Stimulated activated CD4-positive, alpha-beta T cell treated with anti-CD3 and anti-CD28 coated beads, Interleukin-1b, Interleukin-23, amount 100 ng/mL, for 48 hours (primary cell): ENCODE data around the gene MRPL1.
A peak's percentile ranks its signal among the peaks of the same experiment; 100 is the strongest.
"Not testable (repeated sequence)": the region's sequence is repeated elsewhere in the genome, so short reads cannot be mapped to it uniquely, and the experiment has no call there.

ENCODE experiments used
- DNase-seq: peaks from one replicate; pipeline ENCODE4 v3.0.0-alpha.2; 2020

The MRPL1 gene

DNA sequence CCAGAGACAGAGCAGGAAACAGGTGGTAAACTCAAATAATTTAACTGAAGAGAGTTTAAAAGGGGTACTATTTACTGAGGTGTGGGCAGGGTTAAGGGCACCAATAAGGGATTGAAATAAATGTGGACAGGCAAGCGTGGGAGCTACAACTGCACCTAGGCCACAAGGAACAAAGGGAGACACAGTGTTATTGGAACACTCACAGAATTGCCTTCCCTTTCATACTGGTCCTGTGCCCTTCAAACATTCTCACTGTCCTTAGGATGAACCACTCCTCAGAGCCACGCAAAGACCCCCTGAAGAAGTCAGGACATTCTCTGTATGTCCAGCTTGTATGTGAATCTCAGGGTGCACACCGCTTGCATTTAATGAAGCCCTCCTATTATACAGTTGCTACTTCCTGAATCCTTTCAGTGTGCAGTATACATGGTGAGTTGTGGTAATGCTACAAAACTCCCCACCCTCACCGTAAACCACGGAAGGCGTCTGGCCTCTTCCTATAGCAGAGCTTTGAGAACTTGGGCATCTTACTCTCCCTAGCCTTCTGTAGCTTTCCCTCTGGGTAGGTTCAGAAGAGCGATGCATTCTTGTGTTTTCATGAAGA is 9.6 kb upstream of the MRPL1 start:
- DNase-seq, result peak; percentile 61

DNA sequence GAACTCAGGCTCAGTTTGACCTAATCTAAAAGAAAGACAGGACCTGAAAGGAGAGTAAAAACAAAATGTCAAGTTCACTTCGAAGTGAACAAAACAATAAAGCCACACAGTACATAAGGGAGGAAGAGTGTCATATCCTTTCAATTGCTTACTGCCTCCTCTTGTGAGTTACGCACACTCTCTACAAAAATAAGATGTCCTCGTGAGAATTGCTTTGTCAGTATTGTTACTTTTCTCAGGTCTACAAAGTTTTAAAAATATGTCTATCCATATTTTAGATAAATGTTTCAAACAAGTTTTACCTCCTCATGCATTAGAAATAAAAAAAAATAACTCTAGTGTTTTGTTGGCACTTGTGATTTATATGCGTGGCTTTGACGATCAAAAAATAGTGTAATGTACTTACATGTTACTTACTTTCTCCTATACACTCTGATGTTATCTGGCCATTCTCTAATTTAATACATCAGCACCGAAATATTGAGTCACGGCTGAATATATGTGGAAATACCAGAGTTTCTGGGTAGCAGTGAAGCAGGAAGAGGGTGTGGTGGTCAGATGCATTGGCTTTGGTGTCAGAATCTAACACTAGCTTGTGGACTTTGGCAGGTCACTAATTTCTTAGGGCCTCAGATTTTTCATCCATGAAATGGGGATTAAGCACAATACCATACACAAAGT is 8.1 kb upstream of the MRPL1 start:
- DNase-seq, result no peak

DNA sequence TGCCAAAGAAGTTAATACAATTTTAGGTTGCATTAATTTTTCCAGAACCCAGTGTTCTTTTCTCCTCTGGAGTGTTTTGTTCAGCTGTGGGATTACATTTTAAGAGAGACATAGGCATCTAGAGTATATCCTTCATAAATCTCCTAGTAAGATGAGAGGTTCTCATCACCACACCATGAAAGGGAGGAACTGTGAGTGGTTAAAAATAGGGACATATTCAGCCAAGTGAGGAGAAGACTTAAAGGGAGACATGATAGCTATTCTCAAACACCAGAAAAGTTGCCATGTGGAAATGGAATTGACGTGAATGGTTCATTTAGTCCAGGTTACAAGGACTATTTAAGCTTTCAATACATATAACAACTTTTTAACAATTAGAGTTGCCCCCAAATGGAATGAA is 6.5 kb upstream of the MRPL1 start:
- DNase-seq, result no peak

DNA sequence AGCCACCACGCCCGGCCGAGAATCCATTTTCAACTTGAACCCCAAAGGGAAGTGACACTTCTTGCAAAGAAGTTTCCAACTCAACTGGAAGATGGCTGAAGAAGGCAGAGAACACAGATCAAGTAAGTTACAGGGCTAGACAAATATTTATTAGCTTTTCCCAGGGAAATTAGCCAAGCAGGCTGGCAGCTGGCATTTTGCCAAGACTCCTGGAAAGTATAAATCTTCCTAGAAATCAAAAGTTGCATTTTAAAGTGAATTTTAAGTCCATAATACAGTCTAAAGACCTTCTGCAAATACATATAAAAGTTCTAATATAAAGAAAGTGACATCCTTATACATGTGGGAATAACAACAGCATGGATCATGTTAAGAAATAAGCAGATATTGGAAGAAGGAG is 3.4 kb upstream of the MRPL1 start:
- no peak for DNase-seq

DNA sequence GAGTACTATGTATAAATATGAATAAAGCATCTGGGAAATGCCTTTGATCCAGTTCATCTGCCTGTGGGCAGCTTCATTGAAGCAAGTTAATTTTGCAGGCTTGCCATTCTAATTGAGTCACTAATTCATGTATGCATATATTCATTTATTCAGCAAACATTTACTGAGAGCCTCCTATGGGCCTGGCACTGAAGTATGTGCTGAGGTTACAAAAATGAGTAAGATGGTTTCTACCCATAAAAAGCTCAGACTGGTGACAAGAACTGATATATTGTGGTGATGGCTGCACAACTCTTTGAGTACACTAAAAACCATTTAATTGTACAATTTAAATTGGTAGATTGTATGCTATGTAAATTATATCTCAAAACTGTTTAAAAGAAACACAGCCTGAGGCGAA is 1.1 kb upstream of the MRPL1 start:
- peak; percentile 41 for DNase-seq

DNA sequence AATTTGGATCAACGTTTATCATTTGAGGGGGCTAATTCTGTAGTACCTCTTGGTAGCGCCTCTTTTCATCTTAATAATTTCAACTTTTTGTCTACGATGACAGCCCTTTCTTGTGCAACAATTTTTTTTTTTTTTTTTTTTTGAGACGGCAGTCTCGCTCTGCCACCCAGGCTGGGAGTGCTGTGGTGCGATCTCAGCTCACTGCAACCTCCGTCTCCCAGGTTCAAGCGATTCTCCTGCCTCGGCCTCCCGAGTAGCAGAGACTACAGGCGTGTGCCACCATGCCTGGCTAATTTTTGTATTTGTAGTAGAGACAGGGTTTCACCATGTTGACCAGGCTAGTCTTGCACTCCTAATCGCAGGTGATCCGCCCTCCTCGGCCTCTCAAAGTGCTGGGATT is 711 bp downstream of the MRPL1 start:
- DNase-seq, result not testable (repeated sequence)

DNA sequence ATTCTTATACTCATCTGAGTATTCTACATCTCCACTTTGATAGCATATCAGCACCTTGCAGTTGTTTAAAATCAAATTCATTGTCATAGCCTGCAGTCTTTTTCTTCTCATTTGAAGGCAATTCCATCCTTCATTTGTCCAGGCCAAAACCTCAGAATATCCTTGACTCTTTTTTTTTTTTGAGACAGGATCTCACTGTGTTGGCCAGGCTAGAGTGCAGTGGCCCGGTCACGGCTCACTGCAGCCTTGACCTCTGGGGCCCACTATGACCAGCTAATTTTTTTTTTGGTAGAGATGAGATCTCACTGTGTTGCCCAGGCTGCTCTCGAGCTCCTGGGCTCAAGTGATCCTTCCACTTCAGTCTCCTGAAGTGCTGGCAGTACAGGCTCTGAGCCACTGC is 2.6 kb downstream of the MRPL1 start:
- DNase-seq, result no peak

DNA sequence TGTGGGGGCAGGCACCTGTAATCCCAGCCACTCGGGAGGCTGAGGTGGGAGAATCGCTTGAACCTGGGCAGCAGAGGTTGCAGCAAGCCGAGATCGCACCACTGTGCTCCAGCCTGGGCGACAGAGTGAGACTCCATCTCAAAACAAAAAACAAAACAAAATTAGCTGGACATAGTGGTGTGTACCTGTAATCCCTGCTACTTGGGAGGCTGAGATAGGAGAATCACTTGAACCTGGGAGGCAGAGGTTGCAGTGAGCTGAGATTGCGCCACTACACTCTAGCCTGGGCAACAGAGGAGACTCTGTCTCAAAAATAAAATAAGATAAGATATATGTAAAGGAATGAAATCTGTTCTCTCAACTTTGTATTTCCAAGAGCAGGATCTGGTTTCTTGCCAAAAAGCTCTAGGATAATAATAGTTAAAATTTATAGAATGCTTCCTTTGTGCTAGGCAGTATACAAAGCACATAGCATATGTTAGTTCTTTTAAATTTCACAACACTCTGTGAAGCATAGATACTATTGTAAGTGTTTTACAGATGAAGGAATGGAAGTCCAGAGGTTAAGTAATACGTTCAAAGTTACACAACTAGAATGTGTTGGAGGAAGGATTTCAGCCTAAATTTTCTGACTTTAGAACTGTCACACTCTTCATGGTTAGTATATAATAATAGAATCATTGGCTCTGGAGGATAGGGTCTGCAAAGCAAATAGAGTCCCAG is 10.3 kb downstream of the MRPL1 start:
- DNase-seq, result no peak

DNA sequence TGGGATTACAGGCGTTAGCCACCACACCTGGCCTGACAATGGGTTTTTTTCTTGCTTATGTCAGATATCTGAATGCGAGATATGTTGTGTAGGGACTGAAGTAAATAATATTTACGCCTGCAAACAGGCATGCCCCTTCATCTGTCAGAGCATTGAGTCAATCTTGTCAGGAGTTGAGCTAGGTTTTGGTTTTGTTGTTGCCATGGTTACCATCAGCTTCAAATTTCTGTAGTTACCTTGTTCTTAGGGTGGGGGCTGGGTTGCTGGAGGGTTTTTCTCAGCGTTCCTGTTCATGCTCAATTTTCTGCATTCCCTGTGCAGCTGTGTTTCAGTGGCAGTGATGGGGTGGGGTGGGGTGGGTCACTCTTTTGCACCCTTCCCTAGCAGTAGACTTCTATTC is 14.5 kb downstream of the MRPL1 start:
- DNase-seq, result no peak

DNA sequence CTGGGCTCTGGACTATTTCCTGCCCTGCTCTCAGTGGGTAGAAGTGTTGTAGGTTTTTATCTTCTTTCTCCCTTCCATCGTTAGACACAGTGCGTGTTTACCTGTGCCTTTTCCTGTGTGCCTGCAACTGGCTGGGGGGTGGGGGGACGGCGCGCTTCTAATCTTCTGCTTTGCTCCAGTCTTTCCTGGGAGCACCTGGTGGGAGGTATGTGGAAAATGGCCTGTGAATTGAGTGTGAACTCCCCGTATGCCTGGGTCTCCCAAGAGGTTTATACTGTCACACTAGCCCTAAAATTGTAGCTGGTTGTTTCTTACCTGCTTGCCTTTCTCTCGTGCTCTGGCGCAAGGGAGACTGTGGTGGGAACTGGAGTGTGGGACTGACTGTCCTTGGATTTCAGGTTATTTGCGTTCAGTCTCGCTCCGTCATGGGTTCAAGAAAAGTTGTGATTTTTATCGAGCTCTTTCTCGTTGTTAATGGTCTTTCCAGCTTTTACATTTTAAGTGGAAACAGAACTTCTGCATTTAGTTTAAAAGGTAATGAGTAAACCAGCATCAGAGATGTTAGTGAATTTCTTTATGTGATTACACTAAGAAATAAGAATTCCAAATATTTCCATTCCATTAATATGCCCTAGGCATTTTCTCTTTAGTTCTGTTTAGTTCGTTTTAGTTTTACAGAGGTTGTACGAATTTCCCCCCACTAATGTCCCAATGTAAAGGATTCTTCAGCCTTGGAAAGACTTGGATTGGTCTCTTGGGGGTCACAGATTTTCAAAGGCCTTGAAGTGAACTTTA is 15.3 kb downstream of the MRPL1 start:
- no peak for DNase-seq

DNA sequence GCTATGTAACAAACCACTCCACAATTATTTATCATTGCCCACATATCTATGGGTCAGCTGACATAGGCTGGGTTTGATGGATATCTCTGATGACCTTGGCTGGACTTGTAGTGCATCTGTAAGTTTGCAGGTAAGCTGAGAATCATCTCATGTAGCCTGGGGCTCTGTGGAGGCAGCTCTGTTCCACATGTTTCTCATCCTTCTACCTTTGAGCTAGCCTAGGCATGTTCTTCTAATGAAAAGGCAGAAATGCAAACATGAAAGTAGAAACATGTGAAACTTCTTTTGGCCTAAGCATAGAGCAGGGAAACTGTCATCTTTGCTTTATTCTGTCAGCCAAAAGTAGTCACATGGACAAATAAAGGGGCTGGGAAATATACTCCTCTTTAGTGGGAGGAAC is 18.2 kb downstream of the MRPL1 start:
- no peak for DNase-seq

DNA sequence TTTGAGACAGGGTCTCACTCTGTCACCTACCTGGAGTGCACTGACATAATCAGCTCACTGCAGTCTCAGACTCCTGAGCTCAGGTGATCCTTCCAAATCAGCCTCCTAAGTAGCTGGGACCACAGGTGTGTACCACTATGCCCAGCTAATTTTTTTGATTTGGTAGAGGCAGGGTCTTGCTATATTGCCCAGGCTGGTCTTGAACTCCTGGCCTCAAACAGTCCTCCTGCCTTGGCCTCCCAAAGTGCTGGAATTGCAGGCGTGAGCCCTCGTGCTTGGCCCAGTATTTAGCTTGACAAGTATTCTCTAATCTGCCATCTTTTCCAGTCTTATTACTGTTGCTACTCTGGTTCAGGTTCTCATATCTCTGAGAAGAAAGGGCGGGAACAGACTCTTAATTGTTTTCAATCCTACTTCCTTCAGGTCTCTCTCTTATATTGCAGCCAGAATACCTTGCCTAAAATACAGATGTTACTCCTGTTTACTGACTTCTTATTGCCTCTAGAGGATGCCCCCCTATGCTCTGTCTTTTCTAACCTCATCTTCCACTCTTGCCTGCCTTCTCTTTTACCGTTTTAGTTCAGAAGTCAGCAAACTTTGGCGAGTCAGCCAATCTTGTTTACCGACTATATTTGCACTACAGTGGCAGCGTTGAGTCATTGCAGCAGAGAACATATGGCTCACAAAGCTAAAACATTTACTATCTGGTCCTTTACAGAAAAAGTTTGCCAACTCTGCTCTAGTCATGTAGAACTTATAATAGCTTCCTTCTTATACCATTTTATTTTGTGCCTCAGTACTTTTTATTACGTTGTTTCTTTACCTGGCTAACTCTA is 19.0 kb downstream of the MRPL1 start:
- no peak for DNase-seq

DNA sequence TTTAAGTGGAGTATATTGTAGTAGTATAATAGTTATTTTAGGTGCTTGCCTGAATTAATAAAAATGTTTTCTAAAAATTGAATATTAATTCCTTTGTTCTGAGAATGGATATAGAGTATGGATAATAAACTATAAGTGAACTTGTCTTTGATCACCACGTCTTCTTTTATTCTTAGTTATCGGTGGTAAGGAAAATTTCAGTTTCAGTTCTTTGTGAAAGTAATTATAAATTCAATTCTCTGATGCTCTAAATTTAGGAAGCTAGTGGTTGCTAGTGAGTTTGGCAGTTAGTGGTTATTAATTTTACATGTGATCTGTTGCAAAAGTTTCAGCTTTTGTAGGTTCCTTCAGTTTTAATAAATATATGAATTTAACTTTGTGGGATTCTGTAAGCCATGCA is 30.8 kb downstream of the MRPL1 start:
- DNase-seq, result no peak

DNA sequence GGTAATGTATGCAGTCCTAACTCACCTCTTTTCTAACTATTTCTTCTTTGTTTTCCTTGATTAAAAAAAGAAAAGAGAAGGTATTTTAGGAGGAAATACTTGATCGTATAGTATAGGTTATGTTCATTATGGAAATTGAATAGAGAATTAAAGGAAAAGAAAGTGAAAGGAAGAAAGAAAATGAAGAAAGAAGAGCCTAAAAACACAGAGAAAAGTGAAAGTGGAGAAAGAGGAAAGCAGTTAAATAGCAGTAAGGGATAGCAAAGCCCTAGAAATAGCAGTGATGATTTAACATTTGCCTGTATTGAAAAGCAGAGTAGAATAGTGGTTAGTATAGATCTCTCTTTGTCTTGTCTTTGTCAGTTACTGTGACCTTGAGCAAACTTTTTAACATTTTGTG is 37.0 kb downstream of the MRPL1 start:
- DNase-seq, result no peak

DNA sequence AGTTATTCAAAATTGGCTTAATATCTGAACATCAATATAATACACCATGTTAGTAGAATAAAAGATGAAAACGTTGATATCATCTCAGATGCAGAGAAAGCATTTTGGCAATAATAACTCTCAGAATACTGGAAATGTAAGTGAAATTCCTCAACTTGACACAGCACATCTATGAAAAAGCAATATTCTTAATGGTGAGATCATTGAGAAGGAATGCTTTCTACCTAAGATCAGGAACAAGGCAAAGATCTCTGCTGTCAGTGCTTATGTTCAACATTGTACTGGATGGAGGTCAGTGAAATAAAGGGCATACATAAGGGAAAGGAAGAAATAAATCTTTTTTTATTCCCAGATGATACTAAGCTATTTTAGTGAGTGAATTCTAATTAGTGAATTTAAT is 40.6 kb downstream of the MRPL1 start:
- DNase-seq, result no peak

DNA sequence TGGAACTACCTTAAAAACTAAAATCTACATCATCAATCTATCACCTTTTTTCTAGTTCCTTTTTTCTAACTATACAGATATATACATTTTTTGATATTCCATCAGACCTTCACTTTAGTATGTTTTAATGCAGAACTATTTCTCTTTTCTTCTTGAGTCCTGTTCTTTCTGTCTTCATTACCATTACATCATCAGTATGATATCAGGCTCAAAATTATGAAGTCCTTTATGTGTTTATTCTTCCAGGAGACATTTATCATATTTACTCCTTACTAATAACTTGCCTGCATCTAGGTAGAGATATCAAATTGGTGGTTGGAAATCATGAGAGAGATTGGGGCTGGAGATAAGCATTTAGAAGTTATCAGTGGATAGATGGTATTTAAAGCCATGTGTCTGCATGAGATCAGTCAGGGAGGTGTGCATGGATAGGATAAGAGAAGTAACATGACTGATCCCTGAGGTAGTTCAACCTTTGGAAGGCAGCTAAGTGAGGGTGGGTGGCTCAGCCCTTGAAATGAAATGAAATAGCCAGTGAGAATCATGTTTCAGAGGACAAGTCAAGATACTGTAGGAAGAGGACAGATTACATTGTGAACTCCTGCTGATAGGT is 43.1 kb downstream of the MRPL1 start:
- DNase-seq, result no peak

DNA sequence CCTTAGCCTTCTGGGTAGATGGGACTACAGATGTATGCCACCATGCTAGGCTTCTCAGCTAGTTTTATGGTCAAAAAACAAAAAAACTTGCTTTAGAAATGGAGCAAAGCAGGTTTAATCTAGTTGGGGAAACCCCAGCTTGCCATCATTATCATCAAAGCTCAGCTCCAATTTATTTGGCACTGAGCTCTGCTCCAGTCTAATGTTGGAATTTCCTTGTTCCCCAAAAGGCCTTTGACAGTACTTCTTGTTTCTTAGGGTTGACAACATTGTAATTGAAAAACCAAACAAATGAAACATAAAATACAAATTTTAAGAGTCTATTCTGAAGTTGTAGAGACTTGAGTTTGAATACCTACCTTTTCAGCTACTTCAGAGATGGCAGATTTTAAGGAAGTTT is 48.0 kb downstream of the MRPL1 start:
- no peak for DNase-seq

DNA sequence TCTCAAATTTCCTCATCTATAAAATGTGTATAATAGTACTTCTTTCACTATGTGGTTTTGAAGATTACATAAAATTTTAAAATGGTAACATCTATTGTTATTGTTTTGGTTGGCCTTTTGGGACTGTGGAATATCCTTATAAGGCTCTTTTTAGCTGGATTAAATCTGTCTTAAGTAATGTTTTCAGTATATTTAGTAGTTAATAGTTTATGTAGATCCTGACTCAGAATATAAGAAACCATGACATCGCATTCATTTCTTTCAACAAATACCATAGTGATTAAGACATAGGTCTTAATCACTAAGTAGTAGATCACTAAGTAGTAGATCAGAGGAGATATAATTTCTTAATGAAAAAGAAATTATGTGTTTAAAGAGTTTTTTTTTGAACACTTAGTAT is 48.5 kb downstream of the MRPL1 start:
- DNase-seq, result no peak

DNA sequence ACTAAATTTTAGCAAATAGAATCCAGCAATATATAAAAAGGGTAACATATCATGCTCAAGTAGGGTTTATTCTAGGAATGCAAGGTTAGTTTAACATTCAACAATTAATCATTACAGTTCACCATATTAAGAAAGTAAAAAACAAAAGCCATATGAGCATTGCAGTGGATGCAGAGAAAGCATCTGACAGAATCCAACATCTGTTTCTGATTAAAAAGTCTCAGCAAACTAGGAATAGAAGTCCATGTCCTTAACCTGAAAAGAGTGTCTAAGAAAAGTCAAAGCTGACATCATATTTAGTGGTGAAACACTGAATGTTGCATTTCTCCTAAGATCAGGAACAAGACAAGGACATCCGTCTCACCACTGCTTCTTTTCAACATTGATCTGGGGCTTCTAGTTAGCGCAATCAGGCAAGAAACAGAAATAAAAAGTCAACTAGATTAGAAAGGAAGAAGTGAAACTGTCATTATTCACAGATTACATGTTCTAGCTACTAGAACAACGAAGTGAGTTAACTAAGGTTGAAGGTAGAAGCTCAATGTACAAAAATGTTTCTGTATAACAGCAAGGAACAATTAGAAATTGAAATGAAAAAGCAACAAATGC is 49.3 kb downstream of the MRPL1 start:
- no peak for DNase-seq

DNA sequence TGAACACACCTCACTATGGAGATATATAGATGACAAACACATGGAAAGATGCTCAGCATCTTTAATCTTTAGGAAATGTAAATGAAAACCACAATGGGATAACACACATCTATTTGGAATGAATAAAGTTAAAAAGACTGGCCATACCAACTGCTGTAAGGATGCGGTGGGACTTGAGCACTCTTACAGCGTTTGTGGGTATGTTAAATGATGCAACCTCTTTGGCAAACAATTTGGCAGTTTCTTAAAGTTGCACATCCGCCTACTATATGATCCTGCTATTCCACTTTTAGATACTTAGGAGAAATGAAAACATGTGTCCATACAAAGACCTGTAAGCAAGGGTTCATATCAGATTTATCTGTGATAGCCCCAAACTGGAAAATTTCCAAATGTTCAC is 50.7 kb downstream of the MRPL1 start:
- DNase-seq, result no peak

DNA sequence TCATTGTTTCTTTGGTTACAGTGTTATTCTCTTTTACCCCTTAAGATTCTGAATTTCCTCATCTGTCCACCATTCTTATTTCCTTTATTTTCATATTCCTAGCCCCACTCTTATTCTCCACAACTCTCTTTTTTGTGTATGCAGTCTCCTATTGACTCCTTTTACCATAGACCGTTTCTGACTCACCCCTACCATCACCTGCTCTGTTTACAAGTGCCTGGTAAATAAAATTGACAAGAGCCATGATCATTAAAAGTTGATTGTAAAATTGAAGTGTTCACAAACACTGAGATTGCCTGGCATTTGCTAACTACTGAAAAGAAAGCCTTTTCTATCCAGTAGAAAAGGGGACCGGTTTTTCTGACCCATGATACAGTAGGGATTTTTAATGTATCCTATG is 54.4 kb downstream of the MRPL1 start:
- DNase-seq, result no peak

DNA sequence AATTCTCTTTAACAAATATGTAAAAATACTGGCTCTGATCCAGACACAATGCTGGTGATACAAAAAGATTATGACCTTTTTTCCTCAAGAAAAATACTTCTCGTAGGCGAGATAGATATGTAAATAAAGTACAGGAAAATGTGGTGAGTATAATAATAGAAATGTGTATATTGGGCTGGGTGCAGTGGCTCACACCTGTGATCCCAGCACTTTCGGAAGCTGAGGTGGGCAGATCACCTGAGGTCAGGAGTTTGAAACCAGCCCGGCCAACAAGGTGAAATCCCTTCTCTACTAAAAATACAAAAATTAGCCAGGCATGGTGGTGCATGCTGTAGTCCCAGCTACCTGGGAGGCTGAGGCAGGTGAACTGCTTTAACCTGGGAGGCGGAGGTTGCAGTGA is 55.0 kb downstream of the MRPL1 start:
- DNase-seq, result no peak
